Endothelial cell (in vitro differentiated cells): ENCODE results near the gene DDHD1. TPM values are rescaled to one million over a fixed set of nuclear protein-coding genes. Genes with fewer than 3 reads are reported as not detected.

Source experiments
- DNase-seq: peaks from one replicate; pipeline ENCODE4 v3.0.0; 2021; ENCODE audit warnings: low spot score
- H3K27ac Mint-ChIP-seq: one replicate; pipeline ENCODE4 v1.8.0; 2021; ENCODE audit warnings: mixed read lengths, inconsistent platforms; ENCODE audit not compliant: unreplicated experiment
- H3K27me3 Mint-ChIP-seq: one replicate; pipeline ENCODE4 v1.8.0; 2021; ENCODE audit warnings: mild to moderate bottlenecking, moderate library complexity, mixed read lengths, inconsistent platforms; ENCODE audit not compliant: unreplicated experiment
- H3K36me3 Mint-ChIP-seq: one replicate; pipeline ENCODE4 v1.8.0; 2021; ENCODE audit warnings: mild to moderate bottlenecking, low read depth, mixed read lengths, inconsistent platforms; ENCODE audit not compliant: unreplicated experiment
- H3K4me1 Mint-ChIP-seq: one replicate; pipeline ENCODE4 v1.8.0; 2021; ENCODE audit warnings: mild to moderate bottlenecking, mixed read lengths, inconsistent platforms; ENCODE audit not compliant: unreplicated experiment
- H3K4me3 Mint-ChIP-seq: one replicate; pipeline ENCODE4 v1.8.0; 2021; ENCODE audit warnings: mild to moderate bottlenecking, mixed read lengths, inconsistent platforms; ENCODE audit not compliant: unreplicated experiment
- H3K9me3 Mint-ChIP-seq: one replicate; pipeline ENCODE4 v1.8.0; 2021; ENCODE audit warnings: mixed read lengths, inconsistent platforms; ENCODE audit not compliant: unreplicated experiment
- CTCF ChIP-seq: fragments of 200-600 bp; sonication (generic); IDR thresholded peaks from one replicate; pipeline ENCODE4 v1.5.0; 2021; ENCODE audit warnings: antibody characterized with exemption; ENCODE audit not compliant: unreplicated experiment
- total RNA-seq: library from RNA; stranded (reverse); fragmentation: NEBNext Ultra II Directional; extraction: Animal tissue kit (Norgen Biotek cat#: 25700); gene quantifications from one replicate; pipeline ENCODE4 v1.2.1, GENCODE V29; 2021; ENCODE audit not compliant: unreplicated experiment

The DDHD1 gene
- total RNA-seq, 1 donor from 2014 or later, result 4.1 TPM

- Mint-ChIP-seq H3K27ac (no peak overlapping the region), H3K4me3 (no peak overlapping the region), H3K36me3 (no peaks in the 10 kb centered on the region), H3K4me1 (peaks cover 22% of the 10 kb centered on the region), H3K9me3 (no peaks in the 10 kb centered on the region), H3K27me3 (no peaks in the 10 kb centered on the region)
- no peak for TF ChIP-seq CTCF
- DNase-seq, result no peak
Measured at GRCh38 chr14:53038629-53039028, 114.5 kb downstream of the DDHD1 start.

- TF ChIP-seq CTCF, result no peak
- Mint-ChIP-seq H3K27ac (no peak overlapping the region), H3K4me1 (peaks cover 22% of the 10 kb centered on the region), H3K36me3 (no peaks in the 10 kb centered on the region), H3K27me3 (no peaks in the 10 kb centered on the region), H3K9me3 (no peaks in the 10 kb centered on the region), H3K4me3 (no peak overlapping the region)
- DNase-seq, result no peak
Measured at GRCh38 chr14:53037016-53037415, 116.1 kb downstream of the DDHD1 start.

DNA sequence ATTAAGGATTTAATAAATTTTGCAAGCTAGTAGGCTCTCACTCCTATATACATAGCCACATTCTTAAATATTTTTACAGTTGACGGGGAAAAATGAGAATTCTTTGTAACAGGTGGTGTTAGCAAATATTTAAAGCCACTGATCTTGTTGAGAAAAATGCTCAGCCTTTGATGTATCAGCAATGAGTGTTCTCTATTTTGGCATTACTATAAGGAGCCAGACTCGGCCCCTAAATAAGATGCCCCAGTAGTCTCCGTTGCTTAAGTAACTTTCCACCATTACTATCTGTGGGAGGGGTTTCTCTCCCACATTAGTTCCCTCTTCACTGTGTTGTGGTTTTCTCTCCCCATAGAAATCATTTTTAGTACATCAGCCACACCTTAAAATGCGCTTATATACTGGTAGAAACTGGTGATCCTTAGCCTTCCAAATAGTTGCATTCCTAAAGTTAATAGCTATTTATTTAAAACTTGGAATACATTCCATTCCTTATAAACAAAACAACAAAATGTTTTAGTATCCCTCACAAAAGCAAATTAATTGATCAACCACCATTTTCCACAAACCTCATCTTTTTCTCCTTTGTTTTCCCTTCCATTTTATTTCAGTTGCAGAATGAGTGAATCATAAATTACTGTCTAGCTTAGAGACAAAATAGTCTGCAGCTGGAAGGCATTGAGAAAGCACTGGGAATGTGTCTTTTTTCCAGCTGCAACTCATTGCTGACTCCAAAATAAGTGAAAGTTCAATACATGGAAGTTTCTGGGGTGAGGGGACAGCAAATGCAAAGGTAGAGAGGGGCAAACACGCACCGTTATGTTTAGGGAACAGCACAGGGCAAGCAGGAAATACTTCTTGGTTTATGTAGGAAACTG lies 117.5 kb downstream of the DDHD1 start:
- H3K9me3 Mint-ChIP-seq, result no peaks in the 10 kb centered on the region
- no peak overlapping the region for H3K4me3 Mint-ChIP-seq
- no peaks in the 10 kb centered on the region for H3K36me3 Mint-ChIP-seq
- no peak overlapping the region for H3K27ac Mint-ChIP-seq
- no peaks in the 10 kb centered on the region for H3K27me3 Mint-ChIP-seq
- no peak for DNase-seq
- no peak for TF ChIP-seq CTCF
- H3K4me1 Mint-ChIP-seq, result peaks cover 22% of the 10 kb centered on the region

DNA sequence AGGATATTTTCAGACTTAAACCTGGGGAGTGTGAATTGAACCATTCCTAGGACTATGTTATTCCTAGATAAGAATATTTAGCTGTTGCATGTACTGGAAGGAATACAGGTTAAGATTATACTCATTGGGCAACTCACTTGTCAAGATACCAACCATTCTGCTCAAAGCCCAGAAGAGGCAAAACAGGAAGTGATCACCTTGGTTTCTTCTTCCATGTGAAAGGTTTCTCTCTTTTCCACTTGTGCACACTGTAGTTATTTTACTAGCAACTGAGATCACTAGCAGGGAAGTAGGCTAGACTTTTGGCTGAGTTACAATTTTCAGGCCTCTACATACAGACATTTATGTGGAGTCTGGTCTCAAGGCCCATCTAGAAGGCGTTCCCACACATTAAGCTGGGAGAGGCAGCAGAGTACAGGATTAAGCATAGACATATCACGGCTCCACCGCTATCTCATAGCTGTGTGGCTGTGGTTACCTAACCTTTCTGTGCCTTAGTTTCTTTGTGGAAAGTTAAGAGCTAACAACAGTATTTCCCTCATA lies 118.4 kb downstream of the DDHD1 start:
- Mint-ChIP-seq H3K9me3 (no peaks in the 10 kb centered on the region), H3K27ac (no peak overlapping the region), H3K27me3 (no peaks in the 10 kb centered on the region), H3K36me3 (no peaks in the 10 kb centered on the region), H3K4me1 (peaks cover 17% of the 10 kb centered on the region), H3K4me3 (no peak overlapping the region)
- DNase-seq, result no peak
- no peak for TF ChIP-seq CTCF

- Mint-ChIP-seq H3K27me3 (no peaks in the 10 kb centered on the region), H3K27ac (no peak overlapping the region), H3K9me3 (no peaks in the 10 kb centered on the region), H3K4me3 (no peak overlapping the region), H3K4me1 (peaks cover 11% of the 10 kb centered on the region), H3K36me3 (no peaks in the 10 kb centered on the region)
- no peak for DNase-seq
- no peak for TF ChIP-seq CTCF
Measured at GRCh38 chr14:53034036-53034435, 119.1 kb downstream of the DDHD1 start.
